Urothelium cell line (cell line): ENCODE data around the gene MICAL2.

ENCODE experiments used
- DNase-seq: peaks from one replicate; pipeline ENCODE4 v3.0.0; 2011; ENCODE audit warnings: low spot score, mixed read lengths
- FAIRE-seq: peaks from 2 replicates; lab custom pipeline; 2011; peaks lifted over from hg19 to GRCh38; lab: Jason Lieb, UNC

MICAL2 gene

GRCh38 chr11:12200279-12200990 lies 90.0 kb downstream of the MICAL2 start:
- FAIRE-seq (no peak), DNase-seq (peak; percentile 63)

GRCh38 chr11:12200991-12201985 lies 90.9 kb downstream of the MICAL2 start:
- DNase-seq = peak; percentile 60
- no peak for FAIRE-seq

DNA sequence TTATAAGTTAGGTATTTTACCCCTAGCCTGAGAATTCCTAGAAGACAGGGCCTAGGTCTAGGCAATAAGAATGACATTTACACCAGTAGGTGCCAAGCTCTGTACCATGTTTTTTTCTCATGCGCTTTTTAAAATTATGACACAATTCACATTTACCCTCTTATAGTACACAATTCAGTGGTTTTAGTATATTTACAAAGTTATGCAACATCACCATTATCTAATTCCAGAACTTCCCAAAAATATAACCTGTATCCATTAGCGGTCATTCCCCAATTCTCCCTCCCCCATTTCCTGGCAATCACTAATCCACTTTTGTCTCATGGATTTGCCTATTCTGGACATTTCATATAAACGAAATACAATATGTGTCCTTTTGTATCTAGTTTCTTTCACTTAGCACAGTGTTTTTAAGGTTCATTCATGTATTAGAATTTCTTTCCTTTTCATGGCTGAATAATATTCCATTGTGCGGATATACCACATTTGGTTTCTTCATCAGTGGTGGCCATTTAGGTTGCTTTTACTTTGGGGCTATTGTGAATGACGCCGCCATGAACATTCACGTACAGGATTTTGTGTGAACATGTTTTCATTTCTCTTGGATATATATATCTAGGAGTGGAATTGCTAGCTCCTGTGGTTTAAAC lies 92.4 kb downstream of the MICAL2 start:
- FAIRE-seq = no peak
- DNase-seq = no peak

- DNase-seq (no peak), FAIRE-seq (no peak)
These were observed 94.1 kb downstream of the MICAL2 start for GRCh38 chr11:12204506-12204905.

DNA sequence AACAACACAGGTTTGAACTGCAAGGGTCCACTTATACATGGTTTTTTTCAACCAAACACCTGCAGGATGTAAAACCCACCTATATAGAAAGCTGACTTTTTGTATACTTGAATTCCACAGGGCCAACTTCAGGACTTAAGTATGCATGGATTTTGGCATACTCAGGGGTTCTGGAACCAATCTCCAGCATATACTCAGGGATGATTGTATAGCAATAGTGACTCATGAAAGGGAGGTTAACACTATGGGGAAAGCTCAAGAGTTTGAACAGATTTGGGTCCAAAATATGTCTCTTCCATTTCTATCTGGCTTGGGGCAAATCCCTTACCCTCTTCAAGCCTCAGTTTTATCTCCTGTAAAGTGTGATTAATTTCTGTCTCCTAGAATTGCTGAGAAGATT lies 94.9 kb downstream of the MICAL2 start:
- FAIRE-seq (no peak), DNase-seq (no peak)

- no peak for FAIRE-seq
- DNase-seq = no peak
These were observed 96.1 kb downstream of the MICAL2 start for GRCh38 chr11:12206529-12206928.

DNA sequence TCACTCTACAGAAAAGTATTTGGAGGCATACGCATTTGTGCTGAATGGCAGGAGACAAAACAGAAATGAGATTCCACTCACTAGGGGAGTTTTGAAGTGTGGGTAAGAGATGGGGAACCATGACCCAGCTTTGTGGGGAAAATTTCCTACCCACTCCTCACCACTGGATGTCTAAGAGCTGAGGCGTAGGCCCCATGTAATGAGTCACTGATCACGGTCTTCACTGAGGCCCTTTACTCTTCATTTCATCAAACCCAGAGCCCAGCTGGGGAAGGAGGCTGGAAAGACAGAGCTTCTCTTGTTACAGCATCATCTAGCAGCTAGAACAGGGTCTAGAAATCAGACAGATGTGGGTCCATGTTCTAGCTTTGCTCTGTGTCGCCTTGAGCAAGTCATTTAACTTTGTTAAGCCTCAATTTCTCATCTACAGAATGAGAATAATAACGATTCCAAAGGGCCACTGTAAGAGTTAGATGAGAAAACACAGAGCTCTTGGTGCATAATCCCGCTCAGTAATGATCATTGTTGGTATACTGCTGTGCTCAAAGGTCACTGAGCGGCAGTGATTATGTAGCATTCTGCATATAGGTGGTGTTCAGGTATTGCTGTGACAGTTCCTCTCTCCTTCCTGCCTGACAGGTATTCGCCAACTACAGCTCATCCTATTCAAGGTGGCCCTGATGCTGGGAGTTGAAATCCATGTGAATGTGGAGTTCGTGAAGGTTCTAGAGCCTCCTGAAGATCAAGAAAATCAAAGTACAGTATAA lies 97.2 kb downstream of the MICAL2 start:
- DNase-seq (peak; percentile 21), FAIRE-seq (no peak)

GRCh38 chr11:12209096-12209495 lies 98.7 kb downstream of the MICAL2 start:
- FAIRE-seq (no peak), DNase-seq (no peak)

- DNase-seq = no peak
- FAIRE-seq = no peak
These were observed 99.8 kb downstream of the MICAL2 start for GRCh38 chr11:12210200-12210599.

DNA sequence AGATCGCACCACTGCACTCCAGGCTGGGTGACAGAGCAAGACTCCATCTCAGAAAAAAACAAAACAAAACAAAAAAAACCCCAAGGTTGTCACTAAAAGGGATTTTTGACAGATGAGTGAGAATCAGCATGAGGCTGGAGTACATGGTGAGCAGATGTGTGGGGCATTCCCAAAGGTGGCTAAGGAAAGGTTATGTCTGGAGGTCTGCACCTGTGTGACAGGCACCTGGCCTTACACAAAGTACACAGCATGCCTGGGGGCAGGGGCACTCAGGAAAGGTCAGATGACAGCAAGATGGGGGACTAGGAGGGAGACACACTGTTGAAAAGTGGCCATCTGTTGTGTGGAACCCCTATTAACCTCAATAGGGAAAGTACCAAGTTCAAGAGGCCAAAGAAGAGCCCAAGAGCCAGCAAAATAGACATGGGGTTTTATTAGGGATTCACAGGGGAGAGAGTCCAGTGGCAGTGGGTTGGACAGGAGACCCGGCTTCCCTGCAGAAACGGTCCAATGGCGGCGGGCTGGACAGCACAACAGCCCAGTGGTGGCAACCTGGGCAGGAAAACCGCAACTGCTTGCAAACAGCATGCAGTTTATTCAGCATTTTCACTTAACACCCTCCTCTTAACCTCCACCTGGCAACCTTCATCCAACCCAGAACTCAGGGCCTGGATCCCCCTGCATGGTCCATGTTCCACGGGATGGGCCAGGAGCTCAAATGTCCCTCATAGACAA lies 101.1 kb downstream of the MICAL2 start:
- DNase-seq (no peak), FAIRE-seq (no peak)

DNA sequence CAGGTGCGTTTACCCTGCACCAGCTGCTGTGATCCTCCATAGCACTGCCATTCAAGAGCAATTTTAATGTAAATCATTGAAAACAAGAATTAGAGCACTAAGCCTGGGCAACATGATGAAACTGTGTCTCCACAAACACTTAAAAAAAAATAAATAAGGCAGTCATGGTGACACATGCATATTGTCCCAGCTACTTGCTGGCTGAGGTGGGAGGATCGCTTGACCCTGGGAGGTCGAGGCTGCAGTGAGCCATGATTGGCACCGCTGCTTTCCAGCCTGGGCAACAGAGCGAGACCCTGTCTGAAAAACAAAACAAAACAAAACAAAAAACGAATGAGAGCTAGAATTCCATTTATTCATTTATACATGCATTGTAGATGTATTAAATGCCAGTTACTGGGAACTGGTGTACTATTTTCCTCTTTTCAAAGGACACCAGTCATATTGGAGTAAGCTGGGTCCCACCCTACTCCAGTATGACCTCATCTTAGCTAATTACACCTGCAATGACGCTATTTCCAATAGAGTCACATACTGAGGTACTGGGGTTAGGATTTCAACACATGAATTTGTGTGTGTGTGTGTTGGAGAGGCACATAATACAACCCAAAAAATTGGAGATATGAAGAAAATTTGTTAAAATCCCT lies 101.9 kb downstream of the MICAL2 start:
- FAIRE-seq = no peak
- no peak for DNase-seq

GRCh38 chr11:12212821-12213185 lies 102.4 kb downstream of the MICAL2 start:
- DNase-seq (no peak), FAIRE-seq (no peak)

- DNase-seq = peak; percentile 73
- FAIRE-seq = no peak
These were observed 103.5 kb downstream of the MICAL2 start for GRCh38 chr11:12213883-12214282.

DNA sequence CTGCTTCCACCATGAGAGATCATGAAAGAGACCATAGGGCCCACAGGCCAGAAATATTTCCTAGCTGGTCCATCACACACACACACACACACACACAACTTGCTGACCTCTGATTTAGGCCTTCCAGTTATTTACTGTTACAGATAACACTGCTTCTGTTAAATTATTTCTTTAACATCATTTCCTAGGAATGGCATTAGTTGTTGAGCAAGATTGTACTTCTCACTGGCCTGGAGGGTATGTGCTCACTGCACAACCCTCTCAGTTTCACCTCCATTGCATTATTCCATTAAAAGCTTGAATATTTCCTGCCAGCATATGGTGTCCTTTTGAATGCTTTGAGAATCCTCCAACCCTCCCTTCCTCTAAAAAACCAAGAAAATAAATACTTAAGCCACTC lies 104.4 kb downstream of the MICAL2 start:
- no peak for DNase-seq
- FAIRE-seq = no peak

GRCh38 chr11:12215181-12215593 lies 104.8 kb downstream of the MICAL2 start:
- FAIRE-seq (no peak), DNase-seq (no peak)

DNA sequence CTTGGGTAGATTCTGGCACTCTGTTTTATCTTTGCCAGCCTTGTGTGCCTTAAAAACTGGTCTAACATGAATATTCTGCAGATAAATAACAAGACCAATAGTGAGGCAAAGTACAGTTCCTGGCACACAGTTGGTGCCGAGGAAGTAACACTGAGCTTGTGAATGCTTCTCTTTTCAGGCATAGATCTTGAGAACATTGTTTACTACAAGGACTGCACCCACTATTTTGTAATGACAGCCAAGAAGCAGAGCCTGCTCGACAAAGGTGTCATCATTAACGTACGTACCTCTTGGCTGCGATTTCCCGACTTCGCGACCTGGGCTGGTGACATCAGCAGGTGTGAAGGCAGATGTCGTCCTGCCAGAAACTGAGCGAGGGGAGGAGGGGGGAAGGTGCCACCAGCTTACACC lies 105.7 kb downstream of the MICAL2 start:
- no peak for DNase-seq
- FAIRE-seq = no peak

DNA sequence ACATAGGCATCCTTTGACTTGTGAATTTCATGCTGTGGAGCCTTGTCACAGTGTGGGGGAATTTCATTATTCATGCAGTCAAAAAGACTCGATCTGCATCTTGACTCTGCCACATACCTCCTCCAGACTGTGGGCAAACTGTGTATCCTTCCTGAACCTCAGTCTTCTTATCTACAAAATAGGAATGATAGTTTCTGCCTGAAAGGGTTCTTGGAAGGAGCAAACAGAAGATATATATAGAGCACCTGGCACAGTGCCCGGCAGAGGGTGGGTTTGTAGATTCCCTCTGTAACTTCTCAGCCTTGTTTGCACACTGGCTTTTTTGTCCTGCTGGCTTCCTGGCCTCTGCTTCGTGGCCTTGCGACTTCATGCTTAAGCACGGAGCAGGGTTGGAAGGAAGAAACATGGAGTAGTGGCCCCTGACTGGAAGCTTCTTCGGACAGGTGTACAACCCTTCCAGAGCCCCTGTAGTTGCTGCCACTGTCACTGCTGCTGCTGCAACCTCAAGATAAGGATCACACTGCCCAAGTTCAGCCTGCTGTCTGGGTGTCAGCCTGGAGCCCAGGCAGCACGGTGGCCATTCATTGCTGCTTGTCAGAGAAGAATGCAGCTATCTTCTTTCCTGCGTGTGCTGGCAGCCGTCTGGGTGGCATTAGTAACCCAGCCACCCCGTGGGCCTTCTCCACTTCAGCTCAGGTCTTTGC lies 106.4 kb downstream of the MICAL2 start:
- no peak for DNase-seq
- no peak for FAIRE-seq

GRCh38 chr11:12217879-12218278 lies 107.5 kb downstream of the MICAL2 start:
- FAIRE-seq (no peak), DNase-seq (no peak)

DNA sequence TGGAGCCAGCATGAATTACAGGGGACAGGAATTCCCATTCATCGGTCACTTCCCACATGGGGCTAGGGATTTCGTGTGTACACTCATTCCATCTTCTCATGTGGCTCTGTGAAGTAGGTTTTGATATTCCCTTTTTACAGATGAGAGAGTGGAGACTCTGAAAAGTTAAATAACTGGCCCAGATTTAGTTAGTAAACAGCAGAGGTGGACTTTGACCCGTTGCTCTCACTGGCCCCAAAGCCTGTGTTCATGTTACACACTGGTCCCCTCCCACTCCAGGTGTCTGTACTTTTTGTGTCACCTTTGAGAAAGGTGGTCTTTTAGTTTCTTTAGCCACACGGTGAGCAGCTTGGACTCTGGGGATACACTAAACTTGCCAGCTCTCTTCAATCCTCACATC lies 108.5 kb downstream of the MICAL2 start:
- DNase-seq (no peak), FAIRE-seq (no peak)
